ENCODE results near the gene RAD9A. TPM values are rescaled to one million over a fixed set of nuclear protein-coding genes. Genes with fewer than 3 reads are reported as not detected.

RAD9A gene
- polyA plus RNA-seq, 2 donors, result 17.5 to 26.2 TPM

- Histone ChIP-seq H3K36me3 (ENCODE audit: control insufficient read depth in 2 of 2, insufficient read depth in 2 of 2, low read length in 1 of 2) (no peaks in the 10 kb centered on the region), H3K9me3 (ENCODE audit: control insufficient read depth in 2 of 2, insufficient read depth in 1 of 2, low read depth in 1 of 2, low read length in 1 of 2) (no peaks in the 10 kb centered on the region), H3K4me3 (ENCODE audit: low read depth in 1 of 2, low read length in 2 of 2) (no peak overlapping the region), H3K4me1 (ENCODE audit: control insufficient read depth in 2 of 2, insufficient read depth in 2 of 2, low read length in 1 of 2) (peaks cover 2 to 23% of the 10 kb centered on the region in 2 donors), H3K27ac (ENCODE audit: low read depth in 2 of 2, low read length in 1 of 2) (peak overlapping the region; percentile 10 to 95), H3K27me3 (ENCODE audit: control insufficient read depth in 1 of 2, insufficient read depth in 2 of 2, low read length in 2 of 2) (no peaks in the 10 kb centered on the region)
- 28 to 30% methylated on average over 3 of the region's 3 CpGs for WGBS, 2 donors
Observed at GRCh38 chr11:67356864-67357561, 34.8 kb upstream of the RAD9A start.

DNA sequence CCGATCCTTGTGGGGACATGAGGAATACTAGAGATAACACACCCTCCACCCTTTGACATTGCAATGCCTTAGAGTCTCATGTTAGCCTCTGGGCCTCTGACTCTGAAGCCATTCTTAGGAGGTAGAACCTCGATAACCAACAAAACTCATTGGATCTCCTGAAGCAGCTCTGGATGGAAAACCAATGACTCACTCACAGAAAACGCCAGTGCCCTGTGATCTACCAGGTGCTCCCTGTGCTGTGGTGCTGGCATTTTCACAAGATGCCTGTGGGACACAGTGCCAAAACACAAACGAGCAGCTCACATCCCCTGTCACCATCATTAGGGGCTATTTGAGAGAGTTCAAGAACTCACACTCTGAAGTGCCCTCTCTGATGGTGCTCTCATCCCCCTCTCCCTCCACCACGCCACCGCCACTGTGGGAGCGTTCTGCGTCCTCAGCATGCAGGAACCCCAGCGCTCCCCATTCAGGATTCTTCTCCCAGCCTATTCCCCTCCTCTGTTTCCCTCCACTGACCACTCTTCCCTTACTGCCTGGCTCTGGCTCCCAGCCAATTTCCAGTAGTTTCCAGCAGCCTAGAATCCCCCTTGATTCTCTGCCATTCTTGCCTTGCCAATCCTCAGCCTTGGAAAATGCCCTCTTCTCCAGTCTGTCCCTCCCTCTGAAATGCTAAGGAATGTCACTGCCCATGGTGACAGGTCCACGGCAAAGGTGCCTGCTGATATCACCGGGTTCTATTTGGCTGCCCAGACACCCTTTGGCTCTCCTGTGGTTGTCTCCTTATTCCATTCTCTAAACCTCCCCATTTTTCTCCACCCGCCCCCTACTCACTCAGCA is 33.7 kb upstream of the RAD9A start:
- Histone ChIP-seq H3K36me3 (ENCODE audit: control insufficient read depth in 2 of 2, insufficient read depth in 2 of 2, low read length in 1 of 2) (no peaks in the 10 kb centered on the region), H3K4me3 (ENCODE audit: low read depth in 1 of 2, low read length in 2 of 2) (no peak overlapping the region), H3K27me3 (ENCODE audit: control insufficient read depth in 1 of 2, insufficient read depth in 2 of 2, low read length in 2 of 2) (no peaks in the 10 kb centered on the region), H3K4me1 (ENCODE audit: control insufficient read depth in 2 of 2, insufficient read depth in 2 of 2, low read length in 1 of 2) (peaks cover 2 to 21% of the 10 kb centered on the region in 2 donors), H3K9me3 (ENCODE audit: control insufficient read depth in 2 of 2, insufficient read depth in 1 of 2, low read depth in 1 of 2, low read length in 1 of 2) (no peaks in the 10 kb centered on the region), H3K27ac (ENCODE audit: low read depth in 2 of 2, low read length in 1 of 2) (no peak overlapping the region)
- 74 to 76% methylated on average over 12 of the region's 12 CpGs for WGBS, 2 donors

GRCh38 chr11:67364169-67364568 is 27.6 kb upstream of the RAD9A start:
- H3K4me3 ChIP-seq (ENCODE audit: low read depth in 1 of 2, low read length in 2 of 2), result no peak overlapping the region
- H3K9me3 ChIP-seq (ENCODE audit: control insufficient read depth in 2 of 2, insufficient read depth in 1 of 2, low read depth in 1 of 2, low read length in 1 of 2), result no peaks in the 10 kb centered on the region
- no peaks in the 10 kb centered on the region for H3K27me3 ChIP-seq (ENCODE audit: control insufficient read depth in 1 of 2, insufficient read depth in 2 of 2, low read length in 2 of 2)
- H3K36me3 ChIP-seq (ENCODE audit: control insufficient read depth in 2 of 2, insufficient read depth in 2 of 2, low read length in 1 of 2), result no peaks in the 10 kb centered on the region
- 83 to 84% methylated on average over 3 of the region's 3 CpGs for WGBS, 2 donors
- peaks cover 3 to 23% of the 10 kb centered on the region in 2 donors for H3K4me1 ChIP-seq (ENCODE audit: control insufficient read depth in 2 of 2, insufficient read depth in 2 of 2, low read length in 1 of 2)
- no peak overlapping the region for H3K27ac ChIP-seq (ENCODE audit: low read depth in 2 of 2, low read length in 1 of 2)

GRCh38 chr11:67364783-67365722 is 26.7 kb upstream of the RAD9A start:
- Histone ChIP-seq H3K36me3 (ENCODE audit: control insufficient read depth in 2 of 2, insufficient read depth in 2 of 2, low read length in 1 of 2) (no peaks in the 10 kb centered on the region), H3K9me3 (ENCODE audit: control insufficient read depth in 2 of 2, insufficient read depth in 1 of 2, low read depth in 1 of 2, low read length in 1 of 2) (no peaks in the 10 kb centered on the region), H3K27me3 (ENCODE audit: control insufficient read depth in 1 of 2, insufficient read depth in 2 of 2, low read length in 2 of 2) (no peaks in the 10 kb centered on the region), H3K4me1 (ENCODE audit: control insufficient read depth in 2 of 2, insufficient read depth in 2 of 2, low read length in 1 of 2) (peaks cover 3 to 27% of the 10 kb centered on the region in 2 donors), H3K4me3 (ENCODE audit: low read depth in 1 of 2, low read length in 2 of 2) (no peak overlapping the region), H3K27ac (ENCODE audit: low read depth in 2 of 2, low read length in 1 of 2) (peak overlapping the region in 1 of 2 donors; percentile 68)
- 82 to 85% methylated on average over 24 of the region's 24 CpGs for WGBS, 2 donors

GRCh38 chr11:67365736-67366444 is 25.9 kb upstream of the RAD9A start:
- Histone ChIP-seq H3K4me1 (ENCODE audit: control insufficient read depth in 2 of 2, insufficient read depth in 2 of 2, low read length in 1 of 2) (peaks cover 3 to 31% of the 10 kb centered on the region in 2 donors), H3K4me3 (ENCODE audit: low read depth in 1 of 2, low read length in 2 of 2) (no peak overlapping the region)
- WGBS, 2 donors, result 67 to 78% methylated on average over 14 of the region's 14 CpGs

GRCh38 chr11:67366546-67366945 is 25.2 kb upstream of the RAD9A start:
- no peaks in the 10 kb centered on the region for H3K36me3 ChIP-seq (ENCODE audit: control insufficient read depth in 2 of 2, insufficient read depth in 2 of 2, low read length in 1 of 2)

More at GRCh38 chr11:67365736-67366444, 25.9 kb upstream of the RAD9A start:
- peak overlapping the region in 1 of 2 donors; percentile 54 for H3K27ac ChIP-seq (ENCODE audit: low read depth in 2 of 2, low read length in 1 of 2)
- H3K27me3 ChIP-seq (ENCODE audit: control insufficient read depth in 1 of 2, insufficient read depth in 2 of 2, low read length in 2 of 2), result no peaks in the 10 kb centered on the region
- no peaks in the 10 kb centered on the region for H3K9me3 ChIP-seq (ENCODE audit: control insufficient read depth in 2 of 2, insufficient read depth in 1 of 2, low read depth in 1 of 2, low read length in 1 of 2)
- no peaks in the 10 kb centered on the region for H3K36me3 ChIP-seq (ENCODE audit: control insufficient read depth in 2 of 2, insufficient read depth in 2 of 2, low read length in 1 of 2)

DNA sequence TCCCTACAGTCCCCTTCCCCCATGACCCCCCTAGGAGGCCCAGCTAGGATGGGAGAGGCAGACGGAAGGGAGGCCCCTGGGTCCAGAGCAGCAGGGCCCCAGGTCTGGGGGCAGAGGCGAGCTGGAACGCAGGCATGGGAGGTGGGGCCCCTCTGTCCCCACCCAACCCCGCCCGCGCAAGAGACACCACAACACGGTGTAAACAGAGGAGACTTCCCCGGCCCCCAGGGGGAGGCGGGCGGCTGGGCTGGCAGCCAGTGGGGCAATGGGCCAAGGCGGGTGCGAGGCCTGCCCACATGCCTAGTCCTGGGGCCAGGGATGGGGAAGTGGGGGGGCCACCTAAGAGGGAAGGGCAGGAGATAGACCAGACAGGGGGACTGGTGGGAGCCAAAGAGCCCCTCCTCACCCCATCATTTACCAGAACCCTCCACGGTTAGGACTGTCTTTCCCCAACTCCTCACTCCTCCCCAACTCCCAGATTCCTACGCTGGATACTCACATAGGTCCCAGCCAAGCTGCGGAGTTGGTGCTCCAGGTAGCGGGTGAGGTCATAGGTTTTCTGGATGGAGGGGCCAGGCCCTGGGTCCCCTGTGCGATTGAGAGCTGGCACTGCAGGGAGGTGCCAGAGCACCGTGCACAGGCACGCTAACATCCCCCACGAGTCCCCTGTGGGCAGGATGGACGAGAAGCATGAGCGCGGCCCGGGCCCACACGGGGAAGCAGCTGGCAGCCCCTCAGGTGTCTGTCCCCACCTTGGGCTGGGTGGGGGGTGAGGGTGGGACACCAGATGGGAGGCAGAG is 24.6 kb upstream of the RAD9A start:
- H3K9me3 ChIP-seq (ENCODE audit: control insufficient read depth in 2 of 2, insufficient read depth in 1 of 2, low read depth in 1 of 2, low read length in 1 of 2), result no peaks in the 10 kb centered on the region
- no peaks in the 10 kb centered on the region for H3K27me3 ChIP-seq (ENCODE audit: control insufficient read depth in 1 of 2, insufficient read depth in 2 of 2, low read length in 2 of 2)
- peaks cover 3 to 39% of the 10 kb centered on the region in 2 donors for H3K4me1 ChIP-seq (ENCODE audit: control insufficient read depth in 2 of 2, insufficient read depth in 2 of 2, low read length in 1 of 2)
- 29 to 42% methylated on average over 25 of the region's 25 CpGs for WGBS, 2 donors
- H3K36me3 ChIP-seq (ENCODE audit: control insufficient read depth in 2 of 2, insufficient read depth in 2 of 2, low read length in 1 of 2), result no peaks in the 10 kb centered on the region
- peak overlapping the region; percentile 23 to 29 for H3K27ac ChIP-seq (ENCODE audit: low read depth in 2 of 2, low read length in 1 of 2)
- H3K4me3 ChIP-seq (ENCODE audit: low read depth in 1 of 2, low read length in 2 of 2), result no peak overlapping the region

More at GRCh38 chr11:67366546-67366945, 25.2 kb upstream of the RAD9A start:
- 29 to 34% methylated on average over 8 of the region's 8 CpGs for WGBS, 2 donors
- Histone ChIP-seq H3K4me1 (ENCODE audit: control insufficient read depth in 2 of 2, insufficient read depth in 2 of 2, low read length in 1 of 2) (peaks cover 3 to 33% of the 10 kb centered on the region in 2 donors), H3K27me3 (ENCODE audit: control insufficient read depth in 1 of 2, insufficient read depth in 2 of 2, low read length in 2 of 2) (no peaks in the 10 kb centered on the region), H3K27ac (ENCODE audit: low read depth in 2 of 2, low read length in 1 of 2) (peak overlapping the region; percentile 29 to 40), H3K9me3 (ENCODE audit: control insufficient read depth in 2 of 2, insufficient read depth in 1 of 2, low read depth in 1 of 2, low read length in 1 of 2) (no peaks in the 10 kb centered on the region), H3K4me3 (ENCODE audit: low read depth in 1 of 2, low read length in 2 of 2) (no peak overlapping the region)

DNA sequence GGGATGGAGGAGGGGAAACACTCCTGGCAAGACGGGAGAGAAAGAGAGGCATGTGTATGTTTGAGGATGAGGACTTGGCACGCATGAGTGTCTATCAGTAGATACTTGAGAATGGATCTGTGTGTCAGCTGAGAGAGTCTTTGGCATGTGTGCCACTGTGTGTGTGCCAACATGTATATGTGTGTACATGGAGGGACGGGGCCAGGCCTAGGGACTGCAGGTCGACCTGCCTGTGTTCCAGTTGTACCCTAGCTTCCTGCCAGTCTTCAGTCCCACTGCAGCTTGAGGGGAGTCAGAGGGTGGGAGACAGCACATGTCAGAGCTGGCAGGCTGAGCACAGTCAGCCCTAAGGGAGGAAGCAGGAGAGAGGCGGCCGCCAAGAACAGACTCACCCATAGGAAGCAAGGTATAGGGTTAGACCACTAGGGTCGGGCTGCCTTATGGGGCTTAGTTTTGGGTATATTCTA is 24.0 kb upstream of the RAD9A start:
- 34 to 59% methylated on average over 7 of the region's 7 CpGs for WGBS, 2 donors
- peaks cover 3 to 39% of the 10 kb centered on the region in 2 donors for H3K4me1 ChIP-seq (ENCODE audit: control insufficient read depth in 2 of 2, insufficient read depth in 2 of 2, low read length in 1 of 2)
- H3K9me3 ChIP-seq (ENCODE audit: control insufficient read depth in 2 of 2, insufficient read depth in 1 of 2, low read depth in 1 of 2, low read length in 1 of 2), result no peaks in the 10 kb centered on the region
- H3K27me3 ChIP-seq (ENCODE audit: control insufficient read depth in 1 of 2, insufficient read depth in 2 of 2, low read length in 2 of 2), result no peaks in the 10 kb centered on the region
- no peak overlapping the region for H3K27ac ChIP-seq (ENCODE audit: low read depth in 2 of 2, low read length in 1 of 2)
- H3K4me3 ChIP-seq (ENCODE audit: low read depth in 1 of 2, low read length in 2 of 2), result no peak overlapping the region
- no peaks in the 10 kb centered on the region for H3K36me3 ChIP-seq (ENCODE audit: control insufficient read depth in 2 of 2, insufficient read depth in 2 of 2, low read length in 1 of 2)

Measured in esophagus (tissue), 2 donors.